HG03103 (cell line): Measurements from ENCODE around the gene PLD4.

Source experiments
- ATAC-seq: cut with Tn5 transposase; IDR thresholded peaks from one replicate; pipeline ENCODE4 v1.9.1; 2021; ENCODE audit warnings: low read depth; ENCODE audit not compliant: unreplicated experiment

Gene PLD4

GRCh38 chr14:104973135-104973384 is 48.4 kb downstream of the PLD4 start:
- no peak for ATAC-seq

- ATAC-seq: no peak
Observed at GRCh38 chr14:104973385-104974145, 48.9 kb downstream of the PLD4 start.

DNA sequence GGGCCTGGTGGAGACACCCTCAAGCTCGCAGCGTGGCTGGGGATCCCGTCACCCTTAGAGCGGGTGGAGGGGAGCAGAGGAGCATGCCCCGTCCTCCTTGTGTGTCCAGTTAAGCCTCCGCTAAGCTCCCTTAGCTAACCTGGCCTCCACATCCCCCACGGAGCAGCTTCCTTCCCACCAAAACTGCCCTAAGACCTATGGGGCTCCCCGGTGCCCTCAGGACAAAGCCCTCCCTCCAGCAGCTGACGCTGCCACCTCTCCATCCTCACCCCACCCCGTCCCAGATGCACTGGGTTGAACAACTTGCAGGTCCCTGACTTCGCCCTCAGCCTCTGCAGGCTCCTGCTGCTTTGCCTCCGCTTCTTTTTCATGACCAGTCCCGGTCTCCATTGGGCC is 49.5 kb downstream of the PLD4 start:
- no peak for ATAC-seq

DNA sequence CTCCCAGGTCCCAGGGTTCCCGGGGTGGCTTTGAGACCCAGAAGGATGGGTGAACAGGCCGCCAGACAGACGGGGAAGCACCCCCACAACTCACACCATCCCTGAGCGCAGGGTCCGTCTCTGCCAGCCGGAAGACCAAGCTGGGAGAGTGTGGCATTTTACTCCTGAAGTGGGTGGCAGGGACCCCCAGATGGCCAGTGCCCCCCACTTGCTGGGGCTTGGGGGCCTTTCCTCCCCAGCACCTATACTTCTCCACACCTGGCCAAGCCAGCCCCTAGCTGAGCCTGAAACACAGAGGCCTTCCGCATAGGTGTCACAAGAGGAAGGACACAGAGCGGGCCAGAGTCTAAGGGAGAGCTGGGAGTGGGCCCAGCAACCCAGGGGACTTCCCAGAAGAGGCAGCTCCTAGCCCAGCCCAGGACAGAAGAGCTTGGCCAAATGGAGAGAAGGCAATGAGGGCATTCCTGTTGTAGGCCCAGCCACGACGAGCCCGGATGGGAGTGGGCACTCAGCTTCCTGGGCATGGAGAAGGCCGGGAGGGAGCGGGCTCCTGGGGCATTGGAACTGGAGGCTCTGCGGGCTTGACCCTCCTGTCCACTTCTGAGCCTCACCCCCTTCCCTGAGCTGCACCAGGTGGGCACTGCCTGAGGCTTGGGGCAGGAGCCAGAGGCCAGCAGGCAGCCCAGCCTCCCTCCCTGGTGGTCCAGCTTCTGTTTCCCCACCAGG is 50.1 kb downstream of the PLD4 start:
- no peak for ATAC-seq

GRCh38 chr14:104975481-104976197 is 51.0 kb downstream of the PLD4 start:
- ATAC-seq: no peak

DNA sequence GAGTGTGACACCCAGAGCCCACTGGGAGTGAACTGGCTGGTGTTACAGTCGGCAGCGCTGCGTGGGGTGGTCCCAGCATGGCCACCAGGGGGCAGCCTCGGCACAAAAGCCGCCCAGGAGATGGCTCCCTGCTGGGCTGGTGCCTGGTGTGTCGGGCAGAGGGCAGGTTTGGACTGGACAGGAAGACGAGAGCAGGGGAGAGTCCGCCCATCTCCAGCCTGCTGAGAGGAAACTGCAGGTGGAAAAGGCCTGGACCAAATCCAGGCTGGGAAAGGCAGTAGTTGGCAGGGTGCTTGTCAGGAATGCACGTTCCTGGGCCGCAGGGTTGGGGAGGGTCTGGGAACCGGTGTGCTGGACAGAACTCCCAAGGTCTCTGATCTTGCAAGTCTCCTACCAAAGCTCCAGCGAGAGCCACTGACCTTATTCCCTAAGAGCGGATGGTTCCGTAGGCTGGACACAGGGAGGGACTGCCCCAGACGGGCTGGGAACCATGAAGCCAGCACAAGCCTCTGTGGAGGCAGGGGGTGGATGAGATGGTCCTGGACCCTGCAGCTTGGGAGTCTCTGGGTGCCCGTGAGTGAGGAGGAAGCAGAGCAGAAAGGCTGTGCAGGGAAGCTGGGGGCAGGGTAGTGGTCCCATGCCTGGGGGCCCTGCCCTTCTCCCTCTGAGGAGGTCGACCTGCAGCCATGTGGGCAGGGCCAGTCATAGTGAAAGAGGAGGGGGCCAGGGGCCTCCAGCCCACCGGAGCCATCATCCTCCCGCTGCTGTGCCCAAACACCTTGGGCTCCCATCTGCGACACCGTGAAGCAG is 51.7 kb downstream of the PLD4 start:
- ATAC-seq: no peak

- ATAC-seq: no peak
Observed at GRCh38 chr14:104977008-104977680, 52.5 kb downstream of the PLD4 start.

GRCh38 chr14:104977681-104978653 is 53.3 kb downstream of the PLD4 start, which contains the start of gene AHNAK2:
AHNAK2 (minus strand) TSS chr14:104978374; CDS start chr14:104978237, 137 bp downstream.
- no peak for ATAC-seq

- ATAC-seq: no peak
Observed at GRCh38 chr14:104978746-104979691, 54.3 kb downstream of the PLD4 start.

GRCh38 chr14:104979758-104980610 is 55.3 kb downstream of the PLD4 start:
- no peak for ATAC-seq

DNA sequence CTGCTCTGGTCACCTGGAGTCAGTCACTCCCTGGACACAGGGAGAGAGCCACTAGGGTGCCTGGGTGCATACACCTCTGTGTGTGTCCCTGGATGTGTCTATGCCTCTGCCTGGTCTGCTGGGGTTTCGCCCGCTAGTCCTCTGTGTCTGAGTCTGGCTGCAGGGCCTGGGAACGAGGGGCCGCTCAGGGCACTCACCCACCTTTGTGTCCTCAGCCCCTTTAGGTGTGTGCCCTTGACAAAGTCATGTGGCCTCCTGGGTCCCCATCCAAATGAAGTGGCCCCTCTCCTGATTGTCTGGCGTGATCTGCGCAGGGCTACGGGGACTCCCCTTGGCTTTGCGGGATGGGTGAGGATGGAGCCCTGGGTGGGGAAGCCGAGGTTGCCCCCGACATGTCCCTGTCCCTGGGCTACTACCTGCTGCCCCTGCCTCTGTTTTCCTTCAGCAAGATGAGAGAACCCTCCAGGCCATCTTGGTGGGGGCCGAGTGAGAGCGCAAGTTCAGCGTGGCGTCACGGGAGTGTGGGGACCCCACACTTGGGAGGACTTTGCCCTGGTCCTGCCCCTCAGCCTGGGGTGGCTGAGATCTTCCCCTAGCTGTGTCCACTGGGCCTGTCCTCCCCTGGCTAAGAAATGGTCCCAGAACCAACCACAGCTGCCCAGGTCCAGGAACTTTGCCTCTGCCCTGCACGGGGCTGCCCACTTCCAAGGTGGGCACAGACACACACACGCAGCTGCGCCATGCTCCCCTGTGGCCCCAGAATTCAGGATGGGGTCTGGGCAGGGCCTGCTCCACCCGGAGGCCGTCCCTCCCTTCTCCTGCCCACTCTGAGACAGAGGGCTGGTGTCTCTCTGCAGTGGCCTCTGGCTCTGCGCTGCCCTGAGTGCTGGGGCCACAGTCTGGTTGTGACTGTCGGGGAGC is 56.2 kb downstream of the PLD4 start:
- no peak for ATAC-seq

GRCh38 chr14:104981699-104982541 is 57.2 kb downstream of the PLD4 start:
- ATAC-seq: no peak

- no peak for ATAC-seq
Observed at GRCh38 chr14:104982548-104983230, 58.0 kb downstream of the PLD4 start.
